Stimulated activated CD8-positive, alpha-beta memory T cell treated with anti-CD3 and anti-CD28 coated beads, Interleukin-4, amount 100 ng/mL, for 24 hours (primary cell): ENCODE data around the gene MUC5AC.
"Not testable (repeated sequence)": the region's sequence is repeated elsewhere in the genome, so short reads cannot be mapped to it uniquely, and the experiment has no call there.

Experiments used
- DNase-seq: peaks from one replicate; pipeline ENCODE4 v3.0.0-alpha.2; 2020; ENCODE audit warnings: low read depth

The MUC5AC gene

DNA sequence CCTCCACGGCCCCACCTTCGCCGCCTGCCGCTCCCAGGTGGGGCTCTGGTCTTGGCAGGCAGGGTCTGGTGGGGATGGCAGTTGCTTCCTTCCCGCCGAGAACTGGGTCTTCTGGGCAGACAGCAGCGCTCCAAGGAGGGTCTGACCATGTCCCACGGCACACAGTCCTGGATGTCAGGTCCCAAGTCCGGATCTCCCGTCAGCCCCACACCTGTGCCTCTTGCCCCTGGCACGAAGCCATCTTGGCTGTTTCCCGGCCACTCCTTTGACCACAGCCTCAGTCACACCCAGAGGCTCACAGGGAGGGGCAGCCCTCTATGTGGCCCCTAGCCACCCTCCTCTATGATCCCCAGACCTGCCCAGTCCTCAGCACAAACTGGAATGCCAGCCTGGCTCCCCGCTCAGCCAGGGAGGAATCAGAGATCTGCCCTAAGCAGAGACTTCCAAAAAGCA is 79.4 kb downstream of the MUC5AC start:
- no peak for DNase-seq

DNA sequence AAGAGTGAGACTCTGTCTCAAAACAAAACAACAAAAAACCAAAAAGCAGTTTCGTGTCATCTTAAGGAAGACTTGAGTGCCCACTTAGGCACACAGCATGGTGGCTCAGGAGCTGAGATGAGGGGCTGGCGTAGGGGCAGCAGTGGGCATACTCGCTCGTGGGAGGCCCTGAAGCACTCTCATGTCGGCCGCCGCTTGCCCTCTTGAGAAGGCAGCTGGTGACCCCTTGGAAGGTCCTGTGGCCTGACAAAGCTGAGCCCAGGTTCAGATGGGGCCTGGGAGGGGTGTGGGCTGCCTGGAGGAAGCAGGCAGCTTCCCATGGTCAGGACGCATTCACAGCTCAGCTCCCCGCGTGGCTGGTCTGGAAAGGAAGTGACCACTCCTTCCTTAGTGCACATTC is 80.1 kb downstream of the MUC5AC start:
- no peak for DNase-seq

DNA sequence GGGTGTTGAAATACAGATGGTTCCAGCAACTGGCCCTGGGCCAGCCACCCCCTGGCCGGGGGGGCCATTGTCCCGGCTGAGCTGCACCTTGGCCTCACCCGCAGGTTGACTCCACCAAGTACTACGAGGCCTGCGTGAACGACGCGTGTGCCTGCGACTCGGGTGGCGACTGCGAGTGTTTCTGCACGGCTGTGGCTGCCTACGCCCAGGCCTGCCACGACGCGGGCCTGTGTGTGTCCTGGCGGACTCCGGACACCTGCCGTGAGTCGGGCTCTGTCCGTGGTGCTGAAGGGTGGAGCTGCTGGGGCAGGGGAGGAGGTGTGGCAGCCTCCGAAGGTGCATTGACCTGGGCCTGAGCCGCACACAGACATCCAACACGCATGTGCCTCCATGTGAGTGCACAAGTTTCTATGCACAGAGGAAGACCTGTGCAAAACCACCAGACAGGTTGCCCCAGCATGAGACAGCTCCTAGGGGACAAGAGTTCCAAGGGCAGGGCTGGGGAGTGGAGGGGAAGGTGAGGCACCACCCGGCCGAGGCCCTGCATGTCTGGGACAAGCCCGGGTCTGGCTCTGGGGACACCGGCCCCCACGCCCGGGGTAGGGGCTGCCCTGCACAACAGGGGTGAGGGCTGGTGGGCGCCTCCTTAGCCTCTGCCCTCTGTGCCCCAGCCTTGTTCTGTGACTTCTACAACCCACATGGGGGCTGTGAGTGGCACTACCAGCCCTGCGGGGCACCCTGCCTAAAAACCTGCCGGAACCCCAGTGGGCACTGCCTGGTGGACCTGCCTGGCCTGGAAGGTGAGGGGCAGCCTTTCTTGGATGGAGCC is 81.2 kb downstream of the MUC5AC start:
- no peak for DNase-seq

DNA sequence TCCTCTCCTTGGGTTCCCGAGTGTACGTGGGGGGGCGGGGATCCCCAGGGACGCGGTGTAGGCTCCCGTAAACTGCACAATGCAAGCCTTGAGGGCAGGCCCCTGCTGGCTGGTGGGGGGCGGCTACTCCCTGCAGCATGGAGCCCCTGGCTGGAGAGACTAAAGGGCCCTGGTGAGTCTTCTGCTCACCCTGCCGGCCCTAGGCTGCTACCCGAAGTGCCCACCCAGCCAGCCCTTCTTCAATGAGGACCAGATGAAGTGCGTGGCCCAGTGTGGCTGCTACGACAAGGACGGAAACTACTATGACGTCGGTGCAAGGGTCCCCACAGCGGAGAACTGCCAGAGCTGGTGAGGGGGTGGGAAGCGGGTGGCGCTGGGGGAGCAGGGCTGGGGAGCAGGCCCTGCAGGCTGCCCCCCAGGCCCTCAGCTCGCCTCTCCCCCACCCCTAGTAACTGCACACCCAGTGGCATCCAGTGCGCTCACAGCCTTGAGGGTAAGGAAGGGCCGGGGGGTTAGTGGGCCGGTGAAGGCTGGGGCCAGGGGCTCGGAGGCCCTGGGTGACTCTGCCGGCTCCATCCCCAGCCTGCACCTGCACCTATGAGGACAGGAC is 81.9 kb downstream of the MUC5AC start:
- no peak for DNase-seq

DNA sequence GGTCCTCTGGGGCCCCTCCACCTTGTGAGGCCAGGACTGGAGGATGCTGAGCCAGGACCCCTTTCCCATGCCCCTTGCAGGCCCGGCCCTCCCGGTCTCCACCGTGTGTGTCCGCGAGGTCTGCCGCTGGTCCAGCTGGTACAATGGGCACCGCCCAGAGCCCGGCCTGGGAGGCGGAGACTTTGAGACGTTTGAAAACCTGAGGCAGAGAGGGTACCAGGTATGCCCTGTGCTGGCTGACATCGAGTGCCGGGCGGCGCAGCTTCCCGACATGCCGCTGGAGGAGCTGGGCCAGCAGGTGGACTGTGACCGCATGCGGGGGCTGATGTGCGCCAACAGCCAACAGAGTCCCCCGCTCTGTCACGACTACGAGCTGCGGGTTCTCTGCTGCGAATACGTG is 83.0 kb downstream of the MUC5AC start:
- DNase-seq: no peak

DNA sequence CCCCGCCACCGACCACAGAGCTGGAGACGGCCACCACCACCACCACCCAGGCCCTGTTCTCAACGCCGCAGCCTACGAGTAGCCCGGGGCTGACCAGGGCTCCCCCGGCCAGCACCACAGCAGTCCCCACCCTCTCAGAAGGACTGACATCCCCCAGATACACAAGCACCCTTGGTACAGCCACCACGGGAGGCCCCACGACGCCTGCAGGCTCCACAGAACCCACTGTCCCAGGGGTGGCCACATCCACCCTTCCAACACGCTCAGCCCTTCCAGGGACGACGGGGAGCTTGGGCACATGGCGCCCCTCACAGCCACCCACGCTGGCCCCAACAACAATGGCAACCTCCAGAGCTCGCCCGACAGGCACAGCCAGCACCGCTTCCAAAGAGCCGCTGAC is 84.0 kb downstream of the MUC5AC start:
- DNase-seq: no peak

DNA sequence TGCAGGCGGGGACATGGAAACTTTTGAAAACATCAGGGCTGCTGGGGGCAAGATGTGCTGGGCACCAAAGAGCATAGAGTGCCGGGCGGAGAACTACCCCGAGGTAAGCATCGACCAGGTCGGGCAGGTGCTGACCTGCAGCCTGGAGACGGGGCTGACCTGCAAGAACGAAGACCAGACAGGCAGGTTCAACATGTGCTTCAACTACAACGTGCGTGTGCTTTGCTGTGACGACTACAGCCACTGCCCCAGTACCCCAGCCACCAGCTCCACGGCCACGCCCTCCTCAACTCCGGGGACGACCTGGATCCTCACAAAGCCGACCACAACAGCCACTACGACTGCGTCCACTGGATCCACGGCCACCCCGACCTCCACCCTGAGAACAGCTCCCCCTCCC is 84.5 kb downstream of the MUC5AC start:
- DNase-seq: no peak

DNA sequence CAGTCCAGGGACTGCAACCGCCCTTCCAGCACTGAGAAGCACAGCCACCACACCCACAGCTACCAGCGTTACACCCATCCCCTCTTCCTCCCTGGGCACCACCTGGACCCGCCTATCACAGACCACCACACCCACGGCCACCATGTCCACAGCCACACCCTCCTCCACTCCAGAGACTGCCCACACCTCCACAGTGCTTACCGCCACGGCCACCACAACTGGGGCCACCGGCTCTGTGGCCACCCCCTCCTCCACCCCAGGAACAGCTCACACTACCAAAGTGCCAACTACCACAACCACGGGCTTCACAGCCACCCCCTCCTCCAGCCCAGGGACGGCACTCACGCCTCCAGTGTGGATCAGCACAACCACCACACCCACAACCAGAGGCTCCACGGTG is 85.0 kb downstream of the MUC5AC start:
- DNase-seq: not testable (repeated sequence)

DNA sequence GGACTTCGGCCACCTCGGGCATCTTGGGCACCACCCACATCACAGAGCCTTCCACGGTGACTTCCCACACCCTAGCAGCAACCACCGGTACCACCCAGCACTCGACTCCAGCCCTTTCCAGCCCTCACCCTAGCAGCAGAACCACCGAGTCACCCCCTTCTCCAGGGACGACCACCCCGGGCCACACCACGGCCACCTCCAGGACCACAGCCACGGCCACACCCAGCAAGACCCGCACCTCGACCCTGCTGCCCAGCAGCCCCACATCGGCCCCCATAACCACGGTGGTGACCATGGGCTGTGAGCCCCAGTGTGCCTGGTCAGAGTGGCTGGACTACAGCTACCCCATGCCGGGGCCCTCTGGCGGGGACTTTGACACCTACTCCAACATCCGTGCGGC is 85.8 kb downstream of the MUC5AC start:
- DNase-seq: not testable (repeated sequence)

DNA sequence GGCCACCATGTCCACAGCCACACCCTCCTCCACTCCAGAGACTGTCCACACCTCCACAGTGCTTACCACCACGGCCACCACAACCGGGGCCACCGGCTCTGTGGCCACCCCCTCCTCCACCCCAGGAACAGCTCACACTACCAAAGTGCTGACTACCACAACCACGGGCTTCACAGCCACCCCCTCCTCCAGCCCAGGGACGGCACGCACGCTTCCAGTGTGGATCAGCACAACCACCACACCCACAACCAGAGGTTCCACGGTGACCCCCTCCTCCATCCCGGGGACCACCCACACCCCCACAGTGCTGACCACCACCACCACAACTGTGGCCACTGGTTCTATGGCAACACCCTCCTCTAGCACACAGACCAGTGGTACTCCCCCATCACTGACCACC is 86.8 kb downstream of the MUC5AC start:
- DNase-seq: not testable (repeated sequence)

DNA sequence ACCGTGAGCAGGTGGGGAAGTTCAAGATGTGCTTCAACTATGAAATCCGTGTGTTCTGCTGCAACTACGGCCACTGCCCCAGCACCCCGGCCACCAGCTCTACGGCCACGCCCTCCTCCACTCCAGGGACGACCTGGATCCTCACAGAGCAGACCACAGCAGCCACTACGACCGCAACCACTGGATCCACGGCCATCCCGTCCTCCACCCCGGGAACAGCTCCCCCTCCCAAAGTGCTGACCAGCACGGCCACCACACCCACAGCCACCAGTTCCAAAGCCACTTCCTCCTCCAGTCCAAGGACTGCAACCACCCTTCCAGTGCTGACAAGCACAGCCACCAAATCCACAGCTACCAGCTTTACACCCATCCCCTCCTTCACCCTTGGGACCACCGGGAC is 88.0 kb downstream of the MUC5AC start:
- DNase-seq: not testable (repeated sequence)

DNA sequence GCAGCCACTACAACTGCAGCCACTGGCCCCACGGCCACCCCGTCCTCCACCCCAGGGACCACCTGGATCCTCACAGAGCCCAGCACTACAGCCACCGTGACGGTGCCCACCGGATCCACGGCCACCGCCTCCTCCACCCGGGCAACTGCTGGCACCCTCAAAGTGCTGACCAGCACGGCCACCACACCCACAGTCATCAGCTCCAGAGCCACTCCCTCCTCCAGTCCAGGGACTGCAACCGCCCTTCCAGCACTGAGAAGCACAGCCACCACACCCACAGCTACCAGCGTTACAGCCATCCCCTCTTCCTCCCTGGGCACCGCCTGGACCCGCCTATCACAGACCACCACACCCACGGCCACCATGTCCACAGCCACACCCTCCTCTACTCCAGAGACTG is 88.5 kb downstream of the MUC5AC start:
- DNase-seq: not testable (repeated sequence)

DNA sequence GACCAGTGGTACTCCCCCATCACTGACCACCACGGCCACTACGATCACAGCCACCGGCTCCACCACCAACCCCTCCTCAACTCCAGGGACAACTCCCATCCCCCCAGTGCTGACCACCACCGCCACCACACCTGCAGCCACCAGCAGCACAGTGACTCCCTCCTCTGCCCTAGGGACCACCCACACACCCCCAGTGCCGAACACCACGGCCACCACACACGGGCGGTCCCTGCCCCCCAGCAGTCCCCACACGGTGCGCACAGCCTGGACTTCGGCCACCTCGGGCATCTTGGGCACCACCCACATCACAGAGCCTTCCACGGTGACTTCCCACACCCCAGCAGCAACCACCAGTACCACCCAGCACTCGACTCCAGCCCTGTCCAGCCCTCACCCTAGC is 89.3 kb downstream of the MUC5AC start:
- DNase-seq: not testable (repeated sequence)

DNA sequence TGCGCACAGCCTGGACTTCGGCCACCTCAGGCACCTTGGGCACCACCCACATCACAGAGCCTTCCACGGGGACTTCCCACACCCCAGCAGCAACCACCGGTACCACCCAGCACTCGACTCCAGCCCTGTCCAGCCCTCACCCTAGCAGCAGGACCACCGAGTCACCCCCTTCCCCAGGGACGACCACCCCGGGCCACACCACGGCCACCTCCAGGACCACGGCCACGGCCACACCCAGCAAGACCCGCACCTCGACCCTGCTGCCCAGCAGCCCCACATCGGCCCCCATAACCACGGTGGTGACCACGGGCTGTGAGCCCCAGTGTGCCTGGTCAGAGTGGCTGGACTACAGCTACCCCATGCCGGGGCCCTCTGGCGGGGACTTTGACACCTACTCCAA is 91.2 kb downstream of the MUC5AC start:
- DNase-seq: not testable (repeated sequence)

DNA sequence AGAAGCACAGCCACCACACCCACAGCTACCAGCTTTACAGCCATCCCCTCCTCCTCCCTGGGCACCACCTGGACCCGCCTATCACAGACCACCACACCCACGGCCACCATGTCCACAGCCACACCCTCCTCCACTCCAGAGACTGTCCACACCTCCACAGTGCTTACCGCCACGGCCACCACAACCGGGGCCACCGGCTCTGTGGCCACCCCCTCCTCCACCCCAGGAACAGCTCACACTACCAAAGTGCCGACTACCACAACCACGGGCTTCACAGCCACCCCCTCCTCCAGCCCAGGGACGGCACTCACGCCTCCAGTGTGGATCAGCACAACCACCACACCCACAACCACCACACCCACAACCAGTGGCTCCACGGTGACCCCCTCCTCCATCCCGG is 92.7 kb downstream of the MUC5AC start:
- DNase-seq: not testable (repeated sequence)
